K562 (cell line): Measurements from ENCODE around the gene CD99L2. TPM values are rescaled to one million over a fixed set of nuclear protein-coding genes. Genes with fewer than 3 reads are reported as not detected.

Experiments
- ATAC-seq: fragments of 200-7000 bp; cut with Tn5 transposase; 3 replicates; pipeline ENCODE4 v1.9.1; 2020; ENCODE audit warnings: moderate library complexity
- BruUV-seq: library from RNA; stranded (reverse); fragments of 400-500 nt; replicated peaks from 2 replicates; lab custom pipeline; 2021; lab: Mats Ljungman, UMichigan
- CTCF ChIA-PET: fragments of 300-600 bp; formaldehyde crosslinking; extraction: SDS; loops from one replicate; lab custom pipeline; 2021; ENCODE audit warnings: low intra/inter-chr PET ratio; lab: Yijun Ruan, JAX
- POLR2A ChIA-PET: fragments of 300-600, 350-650 bp; sonication (Branson Sonifier 250); formaldehyde crosslinking; extraction: SDS; loops from one replicate; lab custom pipeline; 2021; ENCODE audit warnings: antibody characterized with exemption, inconsistent platforms; lab: Yijun Ruan, JAX
- DNase-seq, 4 experiments: peaks; one replicate each; pipeline versions ENCODE4 v3.0.0 to v3.0.0-alpha.2; 2011 to 2018; ENCODE audit warnings: low spot score in 3 of 4, mixed read lengths in 3 of 4; ENCODE audit errors: extremely low read depth in 1 of 4
- FAIRE-seq: peaks from 2 replicates; lab custom pipeline; 2011; peaks lifted over from hg19 to GRCh38; lab: Jason Lieb, UNC
- H2AFZ ChIP-seq: 2 replicates; pipeline ENCODE4 v1.6.0; 2011; ENCODE audit warnings: low read depth, low read length, control low read depth, inconsistent platforms
- H3K27ac ChIP-seq: fragments of 200-600 bp; 3 replicates; pipeline ENCODE4 v1.8.0; 2011; ENCODE audit warnings: low read depth, mild to moderate bottlenecking, control low read depth, inconsistent platforms, low read length, moderate library complexity, mixed read lengths; ENCODE audit errors: extremely low read depth
- H3K27me3 ChIP-seq, 2 experiments: fragments of 300-600 bp in 1 of 2; 2 replicates in 1 of 2; 3 replicates in 1 of 2; pipeline versions ENCODE4 v1.6.0 to v1.8.0; 2011; ENCODE audit warnings: inconsistent platforms in 2 of 2, low read length in 2 of 2, mild to moderate bottlenecking in 1 of 2, mixed read lengths in 1 of 2, moderate library complexity in 1 of 2; ENCODE audit not compliant: control insufficient read depth in 2 of 2, insufficient read depth in 2 of 2
- H3K36me3 ChIP-seq: fragments of 300-600 bp; 3 replicates; pipeline ENCODE4 v1.8.0; 2011; ENCODE audit warnings: mild to moderate bottlenecking, low read length, inconsistent platforms; ENCODE audit not compliant: control insufficient read depth, insufficient read depth
- H3K4me1 ChIP-seq, 2 experiments: fragments of 200-600 bp in 1 of 2; replicated peaks in 1 of 2; 2 replicates in 1 of 2; 3 replicates in 1 of 2; pipeline versions ENCODE4 v1.5.1 to v1.8.0; 2011; ENCODE audit warnings: inconsistent platforms in 2 of 2, low read length in 2 of 2, mild to moderate bottlenecking in 1 of 2, mixed read lengths in 1 of 2, moderate library complexity in 1 of 2; ENCODE audit not compliant: control insufficient read depth in 2 of 2, insufficient read depth in 2 of 2
- H3K4me2 ChIP-seq: 2 replicates; pipeline ENCODE4 v1.6.1; 2011; ENCODE audit warnings: low read length, control low read depth, inconsistent platforms, mixed read lengths; ENCODE audit not compliant: insufficient read depth
- H3K4me3 ChIP-seq: fragments of 200-600 bp; sonication (generic), shearing (Covaris generic); 2 replicates; pipeline ENCODE4 v1.5.1; 2016; ENCODE audit warnings: control low read depth, inconsistent platforms
- H3K79me2 ChIP-seq: fragments of 200-600 bp; 3 replicates; pipeline ENCODE4 v1.8.0; 2011; ENCODE audit warnings: low read length, inconsistent platforms; ENCODE audit not compliant: control insufficient read depth, insufficient read depth
- H3K9ac ChIP-seq, 2 experiments: 2 replicates each; pipeline versions ENCODE4 v1.6.0 to v1.6.1; 2011; ENCODE audit warnings: low read depth in 2 of 2, low read length in 2 of 2, control low read depth in 1 of 2, inconsistent platforms in 1 of 2, mild to moderate bottlenecking in 1 of 2, mixed read lengths in 1 of 2; ENCODE audit not compliant: insufficient read depth in 1 of 2
- H3K9me1 ChIP-seq: one replicate; pipeline ENCODE4 v1.6.0; 2011; ENCODE audit warnings: inconsistent platforms, mild to moderate bottlenecking, low read length, moderate library complexity; ENCODE audit not compliant: control insufficient read depth, insufficient read depth
- H3K9me3 ChIP-seq: replicated peaks from 2 replicates; pipeline ENCODE4 v1.5.1; 2011; ENCODE audit warnings: low read depth, low read length, inconsistent platforms; ENCODE audit not compliant: control insufficient read depth, insufficient read depth
- H4K20me1 ChIP-seq: replicated peaks from 2 replicates; pipeline ENCODE4 v1.6.1; 2011; ENCODE audit warnings: low read length, inconsistent platforms, mixed read lengths; ENCODE audit not compliant: control insufficient read depth, insufficient read depth
- ARID2 ChIP-seq: fragments of 450-650 bp; IDR thresholded peaks from 2 replicates; pipeline ENCODE4 v1.6.1; 2017; ENCODE audit warnings: antibody characterized with exemption, mild to moderate bottlenecking
- CC2D1A ChIP-seq: fragments of 450-650 bp; IDR thresholded peaks from 2 replicates; pipeline ENCODE4 v1.6.1; 2017; ENCODE audit warnings: mild to moderate bottlenecking
- CREM ChIP-seq: IDR thresholded peaks from 2 replicates; pipeline ENCODE4 v1.6.1; 2014; ENCODE audit warnings: antibody characterized with exemption, low read depth
- DDX20 ChIP-seq: fragments of 450-650 bp; IDR thresholded peaks from 2 replicates; pipeline ENCODE4 v1.6.1; 2016; ENCODE audit warnings: missing genetic modification characterization, low read depth, mild to moderate bottlenecking, missing compliant biosample characterization, moderate library complexity
- HCFC1 ChIP-seq: IDR thresholded peaks from 2 replicates; pipeline ENCODE4 v1.6.1; 2012; ENCODE audit warnings: low read depth, low read length, improper control_type of control experiment
- JUND ChIP-seq, 2 experiments: IDR thresholded peaks; 2 replicates in 1 of 2; 3 replicates in 1 of 2; pipeline ENCODE4 v1.6.1; 2011; ENCODE audit warnings: borderline replicate concordance in 2 of 2, low read depth in 2 of 2, low read length in 2 of 2, improper control_type of control experiment in 1 of 2, missing biosample characterization in 1 of 2, missing genetic modification characterization in 1 of 2, missing genetic modification reagents in 1 of 2
- KDM2B ChIP-seq: fragments of 250-450 bp; sonication (Bioruptor Pico); IDR thresholded peaks from 2 replicates; pipeline ENCODE4 v1.8.0; 2021; ENCODE audit warnings: mild to moderate bottlenecking, moderate library complexity
- MYNN ChIP-seq, 2 experiments: sonication (generic); formaldehyde crosslinking in 1 of 2; IDR thresholded peaks; 2 replicates each; pipeline versions ENCODE4 v1.5.0 to v1.6.1; 2016 to 2020; ENCODE audit warnings: antibody characterized with exemption in 1 of 2, missing genetic modification reagents in 1 of 2
- OTX1 ChIP-seq: fragments of 450-650 bp; formaldehyde crosslinking; IDR thresholded peaks from 2 replicates; pipeline ENCODE4 v1.4.0; 2022; ENCODE audit warnings: mild to moderate bottlenecking
- POLR2G ChIP-seq: fragments of 200-400 bp; formaldehyde crosslinking; IDR thresholded peaks from 2 replicates; pipeline ENCODE4 v1.6.1; 2017; ENCODE audit warnings: low read depth, mild to moderate bottlenecking, antibody characterized with exemption, low read length, moderate library complexity
- RAD21 ChIP-seq, 2 experiments: fragments of 250-450 bp in 1 of 2; fragments of 450-650 bp in 1 of 2; sonication (Bioruptor Pico) in 1 of 2; formaldehyde crosslinking in 1 of 2; IDR thresholded peaks in 1 of 2; conservative IDR thresholded peaks in 1 of 2; 2 replicates each; pipeline versions ENCODE4 v1.4.0 to v1.8.0; 2020 to 2022; ENCODE audit warnings: mild to moderate bottlenecking in 2 of 2, moderate library complexity in 1 of 2
- RB1 ChIP-seq: fragments of 450-650 bp; IDR thresholded peaks from 2 replicates; pipeline ENCODE4 v1.6.1; 2017; ENCODE audit warnings: low read depth, mild to moderate bottlenecking
- SMARCA4 ChIP-seq: fragments of 450-650 bp; IDR thresholded peaks from 2 replicates; pipeline ENCODE4 v1.6.1; 2016
- SMC3 ChIP-seq: conservative IDR thresholded peaks from 2 replicates; pipeline ENCODE4 v1.6.1; 2011; ENCODE audit warnings: low read depth, low read length, improper control_type of control experiment; ENCODE audit not compliant: insufficient read depth
- STAG1 ChIP-seq: sonication (generic); formaldehyde crosslinking; IDR thresholded peaks from 2 replicates; pipeline ENCODE4 v1.5.0; 2020; ENCODE audit warnings: missing genetic modification reagents, borderline replicate concordance
- ZNF41 ChIP-seq: fragments of 250-450 bp; sonication (Bioruptor Pico); conservative IDR thresholded peaks from 2 replicates; pipeline ENCODE4 v1.4.0; 2020; ENCODE audit warnings: mild to moderate bottlenecking
- ZNF778 ChIP-seq: fragments of 450-650 bp; formaldehyde crosslinking; IDR thresholded peaks from 2 replicates; pipeline ENCODE4 v1.4.0; 2020; ENCODE audit warnings: mild to moderate bottlenecking, moderate library complexity
- WGBS: fragments of 100-300 bp; shearing (Covaris generic); methylation state at CpG from one replicate; pipeline ENCODE4 v1.1.6; 2016; ENCODE audit warnings: low coverage, mixed read lengths; ENCODE audit not compliant: insufficient coverage; ENCODE audit errors: missing lambda C conversion rate; 5-methylcytosine and 5-hydroxymethylcytosine counted together
- in situ Hi-C: fragments of 300-500 bp; cut with MboI; formaldehyde crosslinking; loops from 4 replicates; pipeline ENCODE4 v1.15.0; 2018; ENCODE audit warnings: inconsistent platforms, mixed read lengths
- intact Hi-C: fragments of 100-400 bp; cut with micrococcal nuclease; formaldehyde crosslinking; loops from 2 replicates; pipeline ENCODE4 v1.14.2; 2022
- polyA plus RNA-seq, 8 experiments: library from polyadenylated mRNA; depleted of rRNA in 4 of 8; stranded (reverse) in 5 of 8; unstranded in 3 of 8; fragments of >200 nt; fragmentation: Nextera tagmentation in 2 of 8; fragmentation: Illumina TruSeq in 1 of 8; extraction: Ambion mirVana in 2 of 8; extraction: Trizol in 1 of 8; gene quantifications; 2 replicates each; pipeline versions ENCODE4 v1.2.1 to v1.2.3, GENCODE V29; 2011 to 2014; ENCODE audit warnings: inconsistent platforms in 1 of 8, missing spikeins in 1 of 8
- total RNA-seq, 7 experiments: library from RNA; depleted of rRNA in 6 of 7; stranded (reverse); fragments of >200 nt in 6 of 7; fragmentation: Illumina TruSeq in 2 of 7; extraction: Trizol in 2 of 7; gene quantifications; 2 replicates each; pipeline versions ENCODE4 v1.2.1 to v1.2.3, GENCODE V29; 2011 to 2021; ENCODE audit warnings: low replicate concordance in 1 of 7
- TF ChIP-seq, protein P1 (sequence below): fragments of 450-650 bp; formaldehyde crosslinking; IDR thresholded peaks from 2 replicates; pipeline ENCODE4 v1.4.0; 2020; ENCODE audit warnings: mild to moderate bottlenecking
- TF ChIP-seq, protein P2 (sequence below): fragments of 450-650 bp; formaldehyde crosslinking; IDR thresholded peaks from 2 replicates; pipeline ENCODE4 v1.4.0; 2020; ENCODE audit warnings: mild to moderate bottlenecking, moderate library complexity

The CD99L2 gene
- total and polyA plus RNA-seq, 9 of the 15 experiments (the other 6 are each of a cell fraction or from before 2014, with no cell fraction given): 0.76 to 19.0 (median 11.9) TPM

GRCh38 chrX:150772150-150772970 lies 126.1 kb downstream of the CD99L2 start:
- POLR2A ChIA-PET: interaction anchor here (0.6 to 1.3 kb wide), 7 partner anchors 8 to 766 kb away, joined by 3 to 6 read pairs (median 3); no protein-coding TSS in a partner anchor
- no peaks in the 10 kb centered on the region for H3K36me3 ChIP-seq
- WGBS: 5% methylated on average over 11 of the region's 26 CpGs
- H3K27ac ChIP-seq: no peak overlapping the region
- no peaks in the 10 kb centered on the region for H3K79me2 ChIP-seq
- H3K9me3 ChIP-seq: no peaks in the 10 kb centered on the region
- H3K4me1 ChIP-seq: peaks cover 6 to 15% of the 10 kb centered on the region in 2 experiments; a peak in 4 of 5 replicates
- H3K9me1 ChIP-seq: no peaks in the 10 kb centered on the region
- no peaks in the 10 kb centered on the region for H4K20me1 ChIP-seq
- in situ Hi-C loops: loop anchor here (10.0 to 25.0 kb wide), 2 partner anchors 312 to 915 kb away; partner anchors contain the start of gene PRRG3
- no TSS peak for BruUV-seq
- no peak overlapping the region for H2AFZ ChIP-seq
- peak overlapping the region in 1 of 2 experiments; percentile 79; a peak in 2 of 4 replicates for H3K9ac ChIP-seq
- peak; percentile 6 for FAIRE-seq
- intact Hi-C loops: loop anchor here (1.0 to 10.0 kb wide), 4 partner anchors 126 to 912 kb away; partner anchors contain the start of gene CD99L2
- H3K27me3 ChIP-seq: no peaks in the 10 kb centered on the region
- CTCF ChIA-PET: interaction anchor here (0.8 to 1.7 kb wide), 2 partner anchors 310 to 908 kb away, joined by 4 to 17 read pairs; no protein-coding TSS in a partner anchor
- ATAC-seq: peak; percentile 97
- H3K4me2 ChIP-seq: no peak overlapping the region
- DNase-seq: peak; percentile 81 to 82 (median 82)
- no peak overlapping the region for H3K4me3 ChIP-seq
- peak; percentile 88; the same call in 1 of the 2 replicates for TF ChIP-seq STAG1
- no peak for TF ChIP-seq SMARCA4
- TF ChIP-seq MYNN (IDR thresholded peaks at IDR 0.05): 0 out of 2 replicates have a peak, but pooled peaks have one; percentile 55
- TF ChIP-seq MYNN (CRISPR knock-in tag; IDR thresholded peaks at IDR 0.05): no peak
- TF ChIP-seq CC2D1A: peak; percentile 66; the same call in 1 of the 2 replicates
- TF ChIP-seq JUND (IDR thresholded peaks at IDR 0.05; ENCODE audit: borderline replicate concordance, low read depth, low read length): 0 out of 2 replicates have a peak, but pooled peaks have one; percentile 5
- no peak for TF ChIP-seq JUND (tag; IDR thresholded peaks at IDR 0.05; ENCODE audit: borderline replicate concordance, low read depth, low read length)
- peak; percentile 89; the same call in 1 of the 2 replicates for TF ChIP-seq ARID2
- TF ChIP-seq OTX1 (CRISPR knock-in tag): no peak
- TF ChIP-seq SMC3: peak; percentile 97
- TF ChIP-seq ZNF41 (CRISPR knock-in tag): no peak
- no peak for TF ChIP-seq KDM2B (CRISPR knock-in tag)
- no peak for TF ChIP-seq HCFC1
- no peak for TF ChIP-seq ZNF778
- TF ChIP-seq CREM: peak; percentile 36; the same call in 1 of the 2 replicates
- TF ChIP-seq RB1: peak; percentile 55; the same call in 1 of the 2 replicates
- peak; percentile 40; the same call in 1 of the 2 replicates for TF ChIP-seq POLR2G
- TF ChIP-seq, protein P1, sequence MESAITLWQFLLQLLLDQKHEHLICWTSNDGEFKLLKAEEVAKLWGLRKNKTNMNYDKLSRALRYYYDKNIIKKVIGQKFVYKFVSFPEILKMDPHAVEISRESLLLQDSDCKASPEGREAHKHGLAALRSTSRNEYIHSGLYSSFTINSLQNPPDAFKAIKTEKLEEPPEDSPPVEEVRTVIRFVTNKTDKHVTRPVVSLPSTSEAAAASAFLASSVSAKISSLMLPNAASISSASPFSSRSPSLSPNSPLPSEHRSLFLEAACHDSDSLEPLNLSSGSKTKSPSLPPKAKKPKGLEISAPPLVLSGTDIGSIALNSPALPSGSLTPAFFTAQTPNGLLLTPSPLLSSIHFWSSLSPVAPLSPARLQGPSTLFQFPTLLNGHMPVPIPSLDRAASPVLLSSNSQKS: no peak
- TF ChIP-seq, protein P2, sequence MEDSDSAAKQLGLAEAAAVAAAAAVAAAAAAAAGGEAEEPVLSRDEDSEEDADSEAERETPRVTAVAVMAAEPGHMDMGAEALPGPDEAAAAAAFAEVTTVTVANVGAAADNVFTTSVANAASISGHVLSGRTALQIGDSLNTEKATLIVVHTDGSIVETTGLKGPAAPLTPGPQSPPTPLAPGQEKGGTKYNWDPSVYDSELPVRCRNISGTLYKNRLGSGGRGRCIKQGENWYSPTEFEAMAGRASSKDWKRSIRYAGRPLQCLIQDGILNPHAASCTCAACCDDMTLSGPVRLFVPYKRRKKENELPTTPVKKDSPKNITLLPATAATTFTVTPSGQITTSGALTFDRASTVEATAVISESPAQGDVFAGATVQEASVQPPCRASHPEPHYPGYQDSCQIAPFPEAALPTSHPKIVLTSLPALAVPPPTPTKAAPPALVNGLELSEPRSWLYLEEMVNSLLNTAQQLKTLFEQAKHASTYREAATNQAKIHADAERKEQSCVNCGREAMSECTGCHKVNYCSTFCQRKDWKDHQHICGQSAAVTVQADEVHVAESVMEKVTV: peak; percentile 80
- peak; percentile 90 to 95 for TF ChIP-seq RAD21 (CRISPR knock-in tag; conservative IDR thresholded peaks at IDR 0.05 in 1 of 2, IDR thresholded peaks at IDR 0.05 in 1 of 2)
- no peak for TF ChIP-seq DDX20 (tag)
